Measurements from ENCODE around the gene EHBP1.

DNA sequence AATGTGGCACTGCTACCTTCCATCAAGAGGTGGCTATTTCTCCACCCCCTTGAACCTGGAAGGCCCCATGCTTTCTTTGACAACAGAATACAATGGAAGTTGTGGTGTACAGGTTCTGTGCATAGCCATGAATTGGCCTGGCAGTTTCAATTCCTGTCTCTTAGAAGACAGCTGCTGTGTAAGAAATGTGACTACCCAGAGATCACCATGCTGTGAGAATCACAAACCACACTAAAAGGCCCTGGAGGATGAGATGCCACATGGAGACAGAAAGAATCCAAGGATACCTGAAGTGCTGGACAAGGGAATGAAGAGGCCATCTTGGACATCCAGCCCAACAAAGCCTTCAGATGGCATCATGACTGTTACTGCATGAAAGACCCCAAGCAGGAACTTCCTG, 47.7 kb upstream of the EHBP1 start:
- no peak for TF ChIP-seq POLR2AphosphoS5 (IDR thresholded peaks at IDR 0.05; ENCODE audit: low read depth, low read length)
- TF ChIP-seq, protein P1, sequence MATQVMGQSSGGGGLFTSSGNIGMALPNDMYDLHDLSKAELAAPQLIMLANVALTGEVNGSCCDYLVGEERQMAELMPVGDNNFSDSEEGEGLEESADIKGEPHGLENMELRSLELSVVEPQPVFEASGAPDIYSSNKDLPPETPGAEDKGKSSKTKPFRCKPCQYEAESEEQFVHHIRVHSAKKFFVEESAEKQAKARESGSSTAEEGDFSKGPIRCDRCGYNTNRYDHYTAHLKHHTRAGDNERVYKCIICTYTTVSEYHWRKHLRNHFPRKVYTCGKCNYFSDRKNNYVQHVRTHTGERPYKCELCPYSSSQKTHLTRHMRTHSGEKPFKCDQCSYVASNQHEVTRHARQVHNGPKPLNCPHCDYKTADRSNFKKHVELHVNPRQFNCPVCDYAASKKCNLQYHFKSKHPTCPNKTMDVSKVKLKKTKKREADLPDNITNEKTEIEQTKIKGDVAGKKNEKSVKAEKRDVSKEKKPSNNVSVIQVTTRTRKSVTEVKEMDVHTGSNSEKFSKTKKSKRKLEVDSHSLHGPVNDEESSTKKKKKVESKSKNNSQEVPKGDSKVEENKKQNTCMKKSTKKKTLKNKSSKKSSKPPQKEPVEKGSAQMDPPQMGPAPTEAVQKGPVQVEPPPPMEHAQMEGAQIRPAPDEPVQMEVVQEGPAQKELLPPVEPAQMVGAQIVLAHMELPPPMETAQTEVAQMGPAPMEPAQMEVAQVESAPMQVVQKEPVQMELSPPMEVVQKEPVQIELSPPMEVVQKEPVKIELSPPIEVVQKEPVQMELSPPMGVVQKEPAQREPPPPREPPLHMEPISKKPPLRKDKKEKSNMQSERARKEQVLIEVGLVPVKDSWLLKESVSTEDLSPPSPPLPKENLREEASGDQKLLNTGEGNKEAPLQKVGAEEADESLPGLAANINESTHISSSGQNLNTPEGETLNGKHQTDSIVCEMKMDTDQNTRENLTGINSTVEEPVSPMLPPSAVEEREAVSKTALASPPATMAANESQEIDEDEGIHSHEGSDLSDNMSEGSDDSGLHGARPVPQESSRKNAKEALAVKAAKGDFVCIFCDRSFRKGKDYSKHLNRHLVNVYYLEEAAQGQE (IDR thresholded peaks at IDR 0.05; ENCODE audit: insufficient read depth in 1 of 2, low read depth in 2 of 2, low read length in 2 of 2): no peak
- no peak for TF ChIP-seq TAF1 (IDR thresholded peaks at IDR 0.05; ENCODE audit: borderline replicate concordance, insufficient read depth, low read length)
